Myocyte (in vitro differentiated cells): ENCODE measurements around the gene MARCHF9. TPM values are rescaled to one million over a fixed set of nuclear protein-coding genes. Genes with fewer than 3 reads are reported as not detected.

ENCODE experiments used
- DNase-seq: peaks from one replicate; pipeline ENCODE4 v3.0.0-alpha.2; 2012; ENCODE audit warnings: low read depth
- total RNA-seq: library from RNA; depleted of rRNA; stranded (reverse); fragments of >200 nt; gene quantifications from 2 replicates; pipeline ENCODE4 v1.2.3, GENCODE V29; 2014

MARCHF9 gene
- total RNA-seq, 1 donor from 2014 or later = 9.1 TPM

DNA sequence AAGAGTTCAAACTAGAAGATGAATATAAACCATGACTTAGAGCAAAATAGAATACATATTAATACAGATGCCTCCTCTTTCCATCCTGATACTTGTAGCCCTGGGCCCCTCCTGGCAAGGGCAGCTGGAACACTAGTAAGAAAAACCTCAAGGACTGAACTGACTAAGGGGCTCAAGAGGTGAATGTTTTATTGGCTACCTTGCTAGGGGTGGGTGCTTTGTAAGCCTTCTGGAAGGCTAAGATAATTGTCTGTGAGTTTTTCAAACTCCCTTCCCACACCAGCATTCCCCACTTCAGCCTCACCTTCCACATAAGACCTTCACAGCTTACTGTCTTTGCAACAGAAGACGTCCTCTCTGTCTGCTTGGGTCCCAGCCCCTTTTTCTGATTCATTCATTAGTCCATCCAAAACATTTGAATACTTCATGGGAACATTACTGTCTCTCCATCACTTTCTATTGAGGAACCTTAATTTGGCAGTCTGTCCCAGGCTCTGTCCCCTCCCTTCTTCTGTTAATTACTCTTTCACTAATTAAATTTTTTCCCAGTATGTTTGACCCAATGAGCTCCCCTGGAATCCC lies 1.1 kb upstream of the MARCHF9 start:
- DNase-seq = no peak

DNA sequence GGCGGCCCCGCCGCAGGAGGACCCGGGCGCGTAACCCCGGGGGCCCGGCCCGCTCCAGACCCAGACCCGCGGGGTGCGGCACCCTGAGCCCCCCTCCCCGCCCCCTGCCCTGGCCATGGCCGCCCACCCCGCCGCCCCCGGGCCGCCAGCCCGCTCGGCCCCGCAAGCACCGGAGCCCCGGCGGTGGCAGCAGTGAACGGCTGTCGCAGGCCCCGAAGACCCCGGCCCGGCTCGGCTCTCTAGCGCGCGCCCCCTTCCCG lies 221 bp downstream of the MARCHF9 start:
- DNase-seq = no peak

DNA sequence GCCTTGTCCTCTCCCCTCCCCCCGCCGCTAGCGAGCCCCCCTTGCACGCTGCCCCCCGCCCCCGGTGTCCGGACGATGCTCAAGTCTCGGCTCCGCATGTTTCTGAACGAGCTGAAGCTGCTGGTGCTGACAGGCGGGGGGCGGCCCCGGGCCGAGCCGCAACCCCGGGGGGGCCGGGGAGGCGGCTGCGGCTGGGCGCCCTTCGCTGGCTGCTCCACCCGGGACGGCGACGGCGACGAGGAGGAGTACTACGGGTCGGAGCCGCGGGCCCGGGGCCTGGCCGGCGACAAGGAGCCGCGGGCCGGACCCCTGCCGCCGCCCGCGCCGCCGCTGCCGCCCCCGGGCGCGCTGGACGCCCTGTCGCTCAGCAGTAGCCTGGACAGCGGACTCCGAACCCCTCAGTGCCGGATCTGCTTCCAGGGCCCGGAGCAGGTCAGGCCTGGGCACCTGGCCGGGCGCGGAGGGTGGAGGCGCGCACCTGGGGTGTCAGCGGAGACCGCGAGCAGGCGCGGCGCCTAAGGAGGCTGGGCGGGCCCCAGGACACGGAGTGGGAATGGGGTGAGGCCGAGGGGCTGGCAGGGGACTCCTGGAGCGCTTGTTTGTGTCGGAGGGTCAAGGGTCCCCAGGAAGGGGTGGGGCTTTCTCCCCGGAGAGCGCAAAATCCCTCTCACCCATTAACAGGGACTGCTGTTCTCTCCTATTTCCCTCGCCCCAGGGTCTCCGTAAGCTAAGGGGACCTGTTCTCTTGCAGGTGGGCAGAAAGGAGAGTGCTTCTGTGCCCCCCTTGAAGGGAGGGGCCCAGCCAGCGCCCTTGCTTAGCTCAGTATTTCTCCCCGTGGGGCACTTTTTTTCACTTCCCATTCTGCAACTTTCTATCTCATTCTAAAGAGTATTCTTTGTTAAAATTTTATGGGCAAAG lies 810 bp downstream of the MARCHF9 start:
- no peak for DNase-seq

DNA sequence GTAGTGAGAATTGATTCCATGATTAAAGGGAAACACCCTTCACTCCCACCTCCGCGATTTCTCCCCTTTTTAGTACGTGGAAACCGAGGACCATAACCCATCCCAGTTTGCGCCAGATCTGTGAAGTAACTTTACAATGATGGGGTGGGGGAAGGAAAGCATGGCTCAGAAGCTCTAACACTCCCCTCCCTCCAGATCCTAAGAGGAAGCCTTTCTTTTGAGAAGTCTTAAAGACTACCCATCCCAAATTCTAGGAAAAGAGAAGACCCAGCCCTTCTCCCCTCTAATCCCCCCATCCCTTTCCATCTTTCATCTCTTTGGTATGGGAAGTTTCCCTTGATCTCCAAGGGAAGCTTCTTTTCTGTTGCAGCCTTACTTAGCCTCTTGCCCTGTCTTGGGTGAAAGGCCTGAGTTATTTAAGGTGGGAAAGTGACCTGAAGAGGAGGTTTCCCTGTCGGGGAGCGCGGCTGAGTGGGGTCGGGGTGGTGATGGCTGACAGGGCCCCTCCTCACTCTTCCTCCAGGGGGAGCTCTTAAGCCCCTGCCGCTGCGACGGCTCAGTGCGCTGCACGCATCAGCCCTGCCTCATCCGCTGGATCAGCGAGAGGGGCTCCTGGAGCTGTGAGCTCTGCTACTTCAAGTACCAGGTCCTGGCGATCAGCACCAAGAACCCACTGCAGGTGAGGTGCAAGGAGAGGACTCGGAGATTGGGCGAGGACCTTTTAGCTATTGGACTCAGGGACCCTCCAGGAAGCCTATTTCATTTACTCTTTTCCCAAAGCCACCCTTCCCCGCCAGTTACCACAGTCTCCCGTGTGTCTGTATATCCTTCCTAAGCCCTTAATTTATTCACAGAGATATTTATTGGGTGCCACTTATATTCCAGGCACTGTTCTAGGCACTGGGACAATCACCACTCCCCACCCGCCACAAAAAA lies 1.8 kb downstream of the MARCHF9 start:
- DNase-seq = no peak

DNA sequence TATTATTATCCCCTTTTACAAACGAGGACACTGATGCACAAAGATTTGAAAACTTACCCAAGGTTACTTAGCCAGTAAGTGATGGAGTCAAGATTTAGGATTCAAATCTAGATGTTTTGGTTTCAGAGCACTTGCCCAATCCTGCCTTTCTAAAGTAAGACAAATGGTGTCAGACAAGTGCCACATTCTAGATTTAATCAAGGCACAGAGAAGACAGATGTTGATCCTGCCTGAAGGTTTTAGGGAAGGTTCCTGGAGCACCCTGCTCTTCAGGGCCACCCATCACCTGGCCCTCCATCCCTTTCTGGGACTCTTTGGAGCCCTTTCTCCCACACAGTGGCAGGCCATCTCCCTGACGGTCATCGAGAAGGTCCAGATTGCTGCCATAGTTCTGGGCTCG lies 2.9 kb downstream of the MARCHF9 start:
- no peak for DNase-seq

DNA sequence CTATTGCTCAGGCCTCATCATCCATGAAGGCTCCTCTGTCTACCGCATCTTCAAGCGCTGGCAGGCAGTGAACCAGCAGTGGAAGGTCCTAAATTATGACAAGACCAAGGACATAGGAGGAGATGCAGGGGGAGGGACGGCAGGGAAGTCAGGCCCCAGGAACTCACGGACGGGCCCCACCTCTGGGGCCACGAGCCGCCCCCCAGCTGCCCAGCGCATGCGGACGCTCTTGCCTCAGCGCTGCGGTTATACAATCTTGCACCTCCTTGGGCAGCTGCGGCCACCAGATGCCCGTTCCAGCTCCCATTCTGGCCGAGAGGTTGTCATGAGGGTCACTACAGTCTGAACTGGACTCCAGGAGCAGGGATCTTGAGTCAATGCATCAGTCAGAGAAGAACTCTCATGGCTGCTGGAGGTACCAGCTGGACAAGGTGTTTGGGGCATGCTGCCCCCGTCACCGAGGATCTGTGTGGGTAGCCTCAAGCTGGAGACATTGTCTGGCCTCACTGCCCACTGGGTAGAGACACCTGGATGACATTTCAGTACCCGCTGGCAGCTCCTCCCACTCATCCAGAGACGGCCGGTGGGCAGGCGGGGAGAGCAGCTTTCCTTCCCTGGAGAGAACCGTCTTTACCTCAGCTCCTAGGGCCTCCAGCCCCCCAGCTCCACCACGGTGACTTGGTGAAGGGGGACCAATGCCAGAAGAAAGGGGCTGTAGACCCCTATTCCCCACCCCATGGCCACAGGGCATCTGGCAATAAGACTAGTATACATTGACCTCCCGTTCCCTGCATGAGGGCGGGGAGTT lies 3.9 kb downstream of the MARCHF9 start:
- no peak for DNase-seq

DNA sequence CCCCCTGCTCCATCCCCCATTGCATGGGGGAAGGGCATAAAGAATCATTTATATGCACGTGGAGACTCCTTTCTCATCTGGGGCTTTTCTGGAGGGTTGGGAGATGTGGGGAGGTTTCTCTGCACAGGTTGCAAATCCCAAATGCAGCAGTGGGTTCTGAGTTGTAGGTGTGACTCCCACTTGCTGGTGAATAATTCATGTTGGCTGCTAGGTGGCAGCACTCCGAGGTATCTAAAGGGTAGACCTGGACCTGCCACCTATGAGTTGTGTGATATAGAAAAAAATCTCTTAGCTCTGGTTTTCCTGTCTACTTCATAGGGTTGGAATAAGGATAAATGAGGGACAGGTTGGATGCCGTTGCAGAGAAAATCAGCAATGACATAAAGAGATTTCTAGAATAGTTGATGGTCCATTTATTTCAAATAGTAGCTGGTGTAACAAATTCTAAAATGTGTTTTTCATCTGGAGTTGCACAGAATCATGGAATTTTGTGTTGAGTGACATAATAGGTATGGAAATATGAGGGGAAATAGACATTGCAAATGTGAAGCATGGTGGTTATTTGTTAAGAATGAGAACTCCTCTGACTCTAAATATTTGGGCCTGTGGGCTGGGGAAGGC lies 4.6 kb downstream of the MARCHF9 start:
- no peak for DNase-seq

DNA sequence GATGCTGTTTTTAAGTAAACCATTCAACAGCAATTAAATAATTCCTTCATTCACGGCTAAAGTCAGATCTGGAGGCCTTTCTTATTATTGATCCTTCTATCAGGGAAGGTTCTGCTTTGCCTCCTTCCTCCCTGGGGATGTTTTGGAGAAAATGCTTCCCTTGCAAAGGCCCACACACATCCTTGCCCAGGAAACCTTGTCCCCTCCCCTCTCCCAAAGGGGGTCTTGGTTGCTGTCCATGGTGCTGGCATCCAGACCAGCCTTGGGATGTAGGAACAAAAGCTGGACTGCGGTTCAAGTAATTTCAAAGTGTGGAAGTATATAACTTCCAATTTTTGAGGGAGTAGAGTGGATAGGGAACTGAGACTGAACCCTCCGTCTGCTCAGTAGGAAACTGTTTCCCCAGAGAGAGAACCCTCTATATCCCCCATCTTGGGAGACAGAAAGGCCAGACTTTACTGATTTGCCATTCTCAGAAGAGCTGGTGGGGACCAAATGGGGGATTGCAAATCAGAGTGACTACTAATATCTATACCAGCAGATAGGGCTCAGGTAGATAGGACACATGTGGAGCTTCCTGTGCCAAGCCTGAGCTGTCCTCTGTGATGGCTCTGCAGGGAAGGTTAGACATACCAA lies 5.6 kb downstream of the MARCHF9 start:
- DNase-seq = no peak

DNA sequence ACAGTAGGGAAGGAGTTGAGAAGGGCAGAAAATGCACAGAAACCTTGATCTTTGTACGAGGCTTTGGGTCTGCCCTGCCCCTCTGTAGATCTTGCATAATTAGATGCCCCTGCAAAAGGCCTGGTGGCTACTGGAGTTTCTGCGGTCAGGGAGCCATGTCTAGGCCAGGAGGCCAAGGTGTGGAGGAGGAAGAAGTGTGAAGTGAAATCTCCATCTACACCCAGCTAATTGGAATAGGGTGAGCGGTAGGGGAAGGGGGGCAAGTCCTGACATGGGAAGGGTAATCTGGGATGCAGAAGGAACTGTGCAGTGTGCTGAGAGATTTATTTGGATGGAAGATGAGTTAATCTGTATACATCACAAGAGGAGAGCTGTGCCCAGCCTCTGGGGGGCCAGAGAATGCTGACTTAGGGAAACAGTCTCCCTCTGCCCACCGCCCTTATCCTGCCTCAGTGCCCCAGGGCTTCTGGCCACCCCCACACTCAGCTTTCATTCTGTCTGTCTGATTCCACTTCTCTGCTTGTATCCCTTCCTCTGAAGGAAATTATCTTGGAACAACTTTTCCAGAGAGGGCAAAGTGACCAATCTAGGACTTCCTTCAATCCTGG lies 6.6 kb downstream of the MARCHF9 start:
- DNase-seq = no peak

DNA sequence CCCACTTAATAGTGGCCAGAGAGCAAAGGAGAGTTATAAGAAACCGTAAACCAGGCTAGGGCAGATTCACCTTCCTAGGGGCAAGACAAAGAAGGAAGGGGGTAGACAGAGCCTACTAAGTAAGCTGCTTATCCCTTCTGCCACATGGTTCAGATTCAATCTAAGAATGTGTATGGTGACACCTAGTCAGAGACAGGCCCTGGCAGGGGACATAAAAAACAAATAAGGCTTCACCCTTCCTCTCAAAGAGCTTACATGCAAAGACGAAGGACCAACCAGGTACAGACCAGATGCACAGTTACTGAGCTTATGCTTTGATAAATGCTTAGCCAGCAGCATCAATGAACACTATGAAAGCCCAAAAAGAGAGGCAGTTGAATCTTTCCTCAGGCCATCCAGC lies 7.6 kb downstream of the MARCHF9 start:
- no peak for DNase-seq

DNA sequence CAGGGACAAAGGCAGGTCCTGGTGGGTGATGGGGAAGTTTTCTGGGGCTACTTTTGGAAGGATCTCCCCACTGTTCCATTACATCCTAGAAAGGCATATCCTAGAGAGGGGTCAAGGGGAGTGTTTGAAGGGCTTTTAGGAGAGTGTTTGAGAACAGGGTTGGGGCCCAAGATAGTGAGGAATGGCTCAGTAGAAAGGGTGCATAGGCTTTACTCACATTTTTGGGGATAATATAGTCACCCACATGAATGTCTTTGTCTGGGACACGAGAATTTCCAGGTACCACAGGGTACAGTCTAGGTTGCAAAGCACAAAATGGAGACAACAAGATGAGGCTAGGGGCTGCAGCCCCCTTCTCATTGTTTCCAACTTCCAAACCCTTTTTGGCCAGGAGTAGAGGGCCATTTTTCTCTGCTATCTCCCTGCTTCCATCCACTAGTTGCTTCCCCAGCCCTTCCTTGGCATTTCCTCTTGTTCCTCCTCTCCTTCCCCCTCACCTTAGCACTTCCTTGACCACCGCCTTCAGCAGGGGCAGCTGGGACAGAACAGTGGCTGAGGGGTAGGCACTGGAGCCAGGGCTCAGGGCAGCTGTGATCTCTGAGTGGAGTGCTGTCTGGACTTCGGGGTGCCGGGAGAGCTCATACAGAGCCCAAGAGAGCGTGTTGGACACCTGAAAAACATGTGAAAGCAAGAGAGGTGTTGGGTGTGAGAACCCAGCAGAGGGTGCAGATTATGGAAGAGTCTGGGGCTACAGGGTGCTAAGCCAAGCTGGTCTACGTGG lies 9.2 kb downstream of the MARCHF9 start:
- no peak for DNase-seq

DNA sequence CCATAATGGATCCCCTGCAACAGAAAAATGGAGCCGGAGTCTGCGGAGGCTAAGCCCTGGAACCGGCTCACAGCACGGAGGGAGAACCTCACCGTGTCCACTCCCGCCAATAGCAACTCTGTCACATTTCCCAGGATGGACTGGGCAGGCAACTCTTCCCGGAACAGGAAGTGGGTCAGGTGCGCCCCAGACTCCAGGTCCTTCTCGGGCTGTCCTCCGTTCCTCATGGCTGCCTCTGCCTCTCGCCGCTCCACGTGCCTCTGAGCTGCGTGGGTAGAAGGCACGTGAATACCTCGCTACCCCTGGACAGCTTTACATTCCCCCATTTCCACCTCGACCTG lies 9.7 kb downstream of the MARCHF9 start:
- no peak for DNase-seq

DNA sequence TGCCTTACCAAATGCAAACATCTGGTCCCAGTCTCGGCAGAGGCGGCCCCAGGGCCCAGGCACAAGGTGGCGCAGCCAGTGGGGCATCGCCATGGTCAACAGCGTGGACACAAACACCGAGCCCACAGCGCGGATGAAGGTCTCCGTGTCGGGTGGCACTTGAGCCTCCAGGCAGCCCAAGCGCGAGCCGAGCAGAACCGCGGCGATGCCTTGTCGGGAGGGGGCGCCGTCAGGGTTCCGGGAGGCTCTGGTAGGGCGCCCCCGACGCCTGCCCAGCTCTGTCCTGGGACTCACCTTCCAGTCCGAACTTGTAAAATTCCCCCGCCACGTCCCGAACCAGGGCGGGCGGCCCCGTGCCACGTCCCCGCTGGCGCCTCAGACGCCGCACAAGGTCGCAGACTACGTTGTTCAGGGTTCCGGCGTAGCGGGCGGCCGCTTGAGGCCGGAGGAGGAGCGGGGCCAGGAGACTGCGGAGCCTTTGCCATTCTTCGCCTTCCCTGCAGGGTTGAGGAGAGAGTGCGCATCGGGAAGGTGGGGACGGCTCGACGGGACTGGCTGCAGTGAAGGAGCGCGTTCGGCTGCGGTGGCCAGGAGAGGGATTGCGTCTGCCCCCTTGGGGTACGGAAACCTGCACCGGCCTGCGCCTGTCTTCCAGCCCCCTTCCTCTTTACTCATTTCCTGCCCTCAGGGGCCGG lies 10.2 kb downstream of the MARCHF9 start:
- DNase-seq = no peak

DNA sequence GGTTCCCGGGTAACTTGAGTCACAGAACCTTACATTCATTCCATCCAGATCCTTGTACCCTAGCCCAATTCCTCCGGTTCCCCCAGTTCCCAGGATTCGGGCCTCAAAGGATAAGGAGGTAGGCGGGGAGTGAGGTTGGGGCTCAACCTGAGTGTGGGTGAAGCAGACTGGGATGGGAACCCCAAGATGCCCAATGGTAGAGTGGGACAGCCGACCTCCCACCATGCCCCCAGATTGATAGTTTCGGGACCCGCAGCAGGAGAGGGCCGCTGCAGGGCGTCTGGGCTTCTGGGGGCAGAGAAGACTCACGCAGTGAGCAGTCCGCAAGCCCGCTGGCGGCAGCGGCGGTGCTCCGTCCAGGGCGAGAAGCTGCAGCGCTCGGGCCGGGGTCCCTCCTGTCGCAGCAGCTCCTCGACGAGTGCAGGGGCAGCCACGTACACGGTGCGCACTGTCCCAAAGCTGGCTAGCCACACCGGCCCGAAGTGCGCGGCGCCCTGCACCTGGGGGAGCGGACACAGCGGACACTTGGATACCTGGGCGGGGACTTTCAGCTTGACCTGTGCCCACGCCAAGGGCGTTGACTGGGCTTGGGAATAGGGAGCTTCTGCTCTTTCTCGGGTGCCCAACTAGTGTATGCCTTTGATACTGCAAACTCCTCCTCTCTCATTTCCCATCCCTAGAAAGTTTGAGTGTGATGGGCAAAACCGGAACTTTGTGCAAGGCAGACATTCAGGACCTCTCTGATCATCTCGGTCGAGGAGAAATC lies 11.0 kb downstream of the MARCHF9 start:
- no peak for DNase-seq

DNA sequence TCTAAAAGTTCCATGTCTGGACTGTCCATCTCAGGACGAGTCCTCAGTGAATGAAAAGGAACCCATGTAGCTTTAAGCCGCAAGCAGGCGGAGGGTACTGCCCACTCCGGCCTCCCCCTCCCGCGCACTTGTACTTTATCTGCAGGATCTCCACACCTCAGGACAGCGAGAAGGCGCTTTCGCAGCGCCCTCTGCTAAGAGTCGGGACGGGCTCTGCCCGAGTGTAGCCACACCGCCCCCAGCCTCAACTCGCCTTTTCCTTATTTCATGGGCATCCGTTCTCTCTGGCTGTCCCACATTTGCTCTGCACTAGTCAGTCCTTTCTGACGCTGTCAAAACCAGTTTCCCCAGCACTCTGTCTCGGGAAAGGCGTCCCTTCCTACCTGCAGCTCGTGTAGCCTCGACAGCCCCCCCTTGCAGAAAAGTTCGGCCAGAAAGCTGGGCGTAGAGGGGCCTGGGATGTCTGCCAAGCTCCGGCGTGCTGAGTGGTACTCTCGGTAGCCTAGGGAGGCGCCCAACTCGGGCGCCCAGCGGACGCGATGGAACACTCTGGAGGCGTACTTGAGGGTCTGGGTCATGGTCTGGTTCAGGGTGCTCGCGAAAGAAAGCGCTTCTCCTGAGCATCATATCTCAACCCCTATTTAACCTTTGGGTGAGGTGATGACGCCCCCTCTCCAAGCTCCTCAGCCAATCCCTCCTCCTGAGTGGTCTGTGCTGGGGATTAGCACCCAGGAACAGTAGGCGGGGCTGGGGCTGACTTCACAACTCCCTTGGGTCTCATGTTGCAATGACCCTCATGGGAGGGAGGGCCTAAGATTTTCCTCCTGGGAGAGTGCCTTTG lies 11.8 kb downstream of the MARCHF9 start, which contains the start of gene CYP27B1:
Gene CYP27B1 (minus strand): TSS at position 615 of the 841 bp plus-strand sequence. CDS start 37 bp downstream, at position 578.
- DNase-seq = no peak

DNA sequence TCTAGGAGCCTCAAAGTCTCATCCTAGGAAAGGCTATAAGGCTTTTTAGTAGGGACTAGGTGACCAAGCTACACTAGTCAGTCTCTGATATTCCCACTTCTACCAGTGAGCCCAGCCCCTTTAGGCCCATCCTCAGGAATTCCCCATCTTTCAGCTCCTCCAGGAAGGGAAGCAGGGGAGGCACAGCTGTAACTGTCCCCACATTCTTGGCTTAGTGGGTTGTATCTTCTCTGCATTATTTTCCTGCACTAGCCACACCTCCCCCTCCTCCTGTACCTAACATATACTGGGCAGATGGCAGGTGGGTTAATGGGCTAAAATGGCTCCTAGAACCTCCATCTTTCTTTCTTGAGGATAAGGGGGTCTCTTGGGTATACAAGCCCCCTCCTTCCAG lies 12.4 kb downstream of the MARCHF9 start:
- DNase-seq = no peak

DNA sequence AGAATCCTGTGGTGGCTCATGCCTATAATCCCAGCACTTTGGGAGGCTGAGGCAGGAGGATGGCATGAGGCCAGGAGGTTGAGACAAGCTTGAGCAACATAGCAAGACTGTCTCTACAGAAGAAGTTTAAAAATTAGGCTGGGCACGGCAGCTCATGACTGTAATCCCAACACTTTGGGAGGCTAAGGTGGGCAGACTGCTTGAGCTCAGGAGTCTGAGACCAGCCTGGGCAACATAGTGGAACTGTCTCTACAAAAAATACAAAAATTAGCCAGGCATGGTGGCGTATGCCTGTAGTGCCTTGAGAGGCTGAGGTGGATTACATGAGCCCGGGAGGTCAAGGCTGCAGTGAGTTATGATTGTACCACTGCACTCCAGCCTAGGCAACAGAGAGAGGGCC lies 13.0 kb downstream of the MARCHF9 start:
- DNase-seq = no peak
